Activated CD4-positive, alpha-beta T cell treated with anti-CD3 and anti-CD28 coated beads, Interleukin-2, Interleukin-4, amounts not matched to agents 100 ng/mL and 50 ng/mL, durations not matched to agents 16 hours and 8 hours (primary cell): ENCODE results near the gene VPS8.
"Not testable (repeated sequence)": the region's sequence is repeated elsewhere in the genome, so short reads cannot be mapped to it uniquely, and the experiment has no call there.

ENCODE experiments used
- DNase-seq: peaks from one replicate; pipeline ENCODE4 v3.0.0-alpha.2; 2020; ENCODE audit warnings: low spot score

Gene VPS8

GRCh38 chr3:184985586-184985985, 173.6 kb downstream of the VPS8 start:
- DNase-seq: no peak

GRCh38 chr3:184986366-184986889, 174.5 kb downstream of the VPS8 start:
- DNase-seq: no peak

DNA sequence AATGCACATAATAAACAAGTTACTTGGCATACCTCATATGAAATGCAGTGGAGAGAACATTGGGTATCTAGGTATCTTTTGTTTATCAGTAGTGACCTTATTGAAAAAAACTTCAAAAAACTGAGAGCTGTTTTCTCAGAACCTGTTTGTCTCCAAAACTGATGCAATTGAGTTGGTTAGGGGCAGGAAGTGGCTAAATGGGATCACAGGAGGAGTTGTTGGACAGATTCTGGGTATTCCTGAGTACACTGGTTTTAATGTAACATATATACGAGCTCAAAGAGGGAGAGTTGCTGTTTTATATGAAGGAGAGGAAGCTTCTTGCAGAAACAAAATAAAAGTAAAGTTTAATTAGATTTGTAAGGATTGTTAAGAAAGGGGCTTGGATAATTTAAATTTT, 181.4 kb downstream of the VPS8 start:
- DNase-seq: no peak

DNA sequence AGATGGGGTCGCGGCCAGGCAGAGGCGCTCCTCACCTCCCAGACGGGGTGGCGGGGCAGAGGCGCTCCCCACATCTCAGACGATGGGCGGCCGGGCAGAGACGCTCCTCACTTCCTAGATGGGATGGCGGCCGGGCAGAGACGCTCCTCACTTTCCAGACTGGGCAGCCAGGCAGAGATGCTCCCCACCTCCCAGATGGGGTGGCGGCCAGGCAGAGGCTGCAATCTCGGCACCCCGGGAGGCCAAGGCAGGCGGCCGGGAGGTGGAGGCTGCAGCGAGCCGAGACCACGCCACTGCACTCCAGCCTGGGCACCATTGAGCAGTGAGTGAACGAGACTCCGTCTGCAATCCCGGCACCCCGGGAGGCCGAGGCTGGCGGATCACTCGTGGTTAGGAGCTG, 191.9 kb downstream of the VPS8 start:
- DNase-seq: not testable (repeated sequence)

DNA sequence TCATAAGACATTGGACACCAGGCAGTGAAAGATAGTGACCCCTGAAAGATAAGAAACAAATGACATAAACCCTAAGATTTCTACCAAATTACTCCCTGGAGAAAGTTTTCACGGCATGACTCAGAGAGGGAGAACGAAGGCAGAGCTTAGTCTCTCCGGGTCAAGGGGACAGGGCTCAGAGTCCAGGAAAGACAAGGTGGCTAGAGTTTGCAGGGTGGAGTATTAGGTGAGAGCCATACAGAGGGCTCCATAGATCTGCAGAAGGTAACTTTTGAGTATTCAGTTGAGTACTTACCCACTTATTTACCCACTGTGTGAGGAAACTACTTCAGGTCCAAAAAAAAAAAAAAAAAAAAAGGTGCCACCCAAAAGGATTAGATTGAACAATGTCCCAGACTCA, 197.7 kb downstream of the VPS8 start:
- DNase-seq: no peak

DNA sequence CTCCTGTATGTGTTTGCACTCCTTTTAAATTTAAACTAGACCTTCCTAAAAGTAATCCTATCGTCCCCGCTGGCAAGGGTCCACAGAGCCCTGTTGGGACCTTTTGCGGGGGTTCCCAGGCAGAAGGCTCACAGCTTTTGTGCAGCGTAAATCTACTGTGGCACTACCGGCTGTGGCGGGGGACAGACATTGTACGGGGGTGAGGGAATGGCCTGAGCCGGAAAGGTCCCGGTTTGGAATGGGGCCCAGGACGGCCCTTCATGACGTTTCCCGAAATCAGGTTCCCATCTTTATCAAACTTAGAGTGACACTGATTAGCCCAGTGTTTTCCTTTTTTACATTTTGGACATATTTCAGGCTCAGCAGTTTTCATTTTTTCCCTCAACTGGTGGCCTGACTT, 205.6 kb downstream of the VPS8 start:
- not testable (repeated sequence) for DNase-seq

- DNase-seq: not testable (repeated sequence)
These were observed 206.0 kb downstream of the VPS8 start for GRCh38 chr3:185017996-185018395.

DNA sequence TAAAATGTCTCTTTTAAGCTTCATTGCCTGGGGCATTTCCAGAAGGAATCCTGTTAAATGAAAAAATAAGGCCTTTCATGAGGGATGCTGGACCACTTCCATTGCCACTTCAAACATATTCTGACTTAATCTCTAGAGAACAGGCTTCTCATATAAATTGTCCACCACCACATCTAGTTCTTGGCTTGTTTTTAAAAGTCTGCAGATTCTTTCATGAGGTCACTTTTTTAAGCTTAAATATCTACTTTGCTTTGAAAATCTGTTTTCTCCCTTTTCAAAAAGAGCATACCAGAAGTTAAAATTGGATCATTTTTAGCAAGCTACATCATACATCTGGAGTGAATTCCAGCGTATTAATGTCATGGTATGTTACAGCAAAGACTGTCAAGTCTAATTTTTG, 209.3 kb downstream of the VPS8 start:
- no peak for DNase-seq

GRCh38 chr3:185024406-185024805, 212.4 kb downstream of the VPS8 start:
- DNase-seq: no peak

GRCh38 chr3:185024966-185025365, 213.0 kb downstream of the VPS8 start:
- DNase-seq: no peak

GRCh38 chr3:185028121-185028520, 216.2 kb downstream of the VPS8 start:
- DNase-seq: no peak

DNA sequence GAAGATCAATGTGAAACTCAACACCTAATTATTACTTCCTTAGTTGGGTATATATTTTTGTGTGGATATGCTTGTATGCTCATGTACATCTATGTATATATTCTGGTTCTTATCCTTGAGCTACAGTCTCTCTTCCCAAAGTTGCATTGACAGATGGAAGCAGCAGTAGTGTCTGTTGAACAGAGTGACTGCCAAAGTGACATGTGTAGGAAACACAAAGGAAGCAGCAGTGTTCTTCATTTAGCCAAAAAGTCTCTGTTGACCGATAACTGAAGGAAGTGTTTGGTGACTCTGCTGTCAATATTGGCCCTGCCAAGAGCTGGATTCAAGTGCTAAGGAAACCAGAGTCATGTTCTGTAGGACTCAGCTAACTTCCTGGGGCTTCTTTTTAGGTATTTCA, 217.1 kb downstream of the VPS8 start:
- no peak for DNase-seq

GRCh38 chr3:185030399-185030798, 218.4 kb downstream of the VPS8 start:
- DNase-seq: no peak

DNA sequence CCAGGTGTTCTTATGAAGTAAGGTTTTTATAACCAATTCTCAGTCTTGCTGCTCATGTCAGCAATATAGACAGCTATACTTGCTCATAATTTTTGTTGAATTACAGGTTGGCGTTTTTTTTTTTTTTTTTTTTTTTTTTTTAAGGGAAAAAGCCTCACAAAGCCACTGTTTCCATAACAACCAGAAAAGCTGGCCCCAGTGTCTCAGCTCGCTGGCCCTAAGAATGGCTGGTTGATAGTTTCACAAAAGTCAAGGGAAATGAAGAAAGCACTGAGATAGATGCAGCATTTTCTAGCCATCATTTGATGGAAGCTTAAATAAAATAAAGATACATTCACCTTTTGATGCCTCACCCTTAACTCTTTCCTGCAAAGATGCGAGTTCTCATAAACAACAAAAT, 219.0 kb downstream of the VPS8 start:
- DNase-seq: no peak

DNA sequence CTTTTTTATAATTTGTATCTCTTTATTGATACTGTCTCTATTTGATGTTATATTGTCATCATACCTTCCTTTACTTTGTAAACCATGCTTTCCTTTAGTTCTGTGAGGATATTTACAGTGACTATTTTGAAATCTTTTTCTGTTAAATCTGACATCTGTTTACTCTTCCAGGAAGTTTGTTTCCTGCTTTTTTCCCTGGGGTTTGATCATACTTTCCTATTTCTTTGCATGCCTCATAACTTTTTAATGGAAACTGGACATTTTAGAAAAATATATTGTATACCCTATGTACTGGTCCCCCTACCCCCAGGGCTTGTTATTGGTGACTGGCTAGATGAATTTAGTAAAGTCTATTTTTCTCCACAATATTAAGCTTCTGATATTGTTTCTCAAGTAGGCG, 225.8 kb downstream of the VPS8 start:
- no peak for DNase-seq

GRCh38 chr3:185040425-185040824, 228.5 kb downstream of the VPS8 start:
- no peak for DNase-seq

DNA sequence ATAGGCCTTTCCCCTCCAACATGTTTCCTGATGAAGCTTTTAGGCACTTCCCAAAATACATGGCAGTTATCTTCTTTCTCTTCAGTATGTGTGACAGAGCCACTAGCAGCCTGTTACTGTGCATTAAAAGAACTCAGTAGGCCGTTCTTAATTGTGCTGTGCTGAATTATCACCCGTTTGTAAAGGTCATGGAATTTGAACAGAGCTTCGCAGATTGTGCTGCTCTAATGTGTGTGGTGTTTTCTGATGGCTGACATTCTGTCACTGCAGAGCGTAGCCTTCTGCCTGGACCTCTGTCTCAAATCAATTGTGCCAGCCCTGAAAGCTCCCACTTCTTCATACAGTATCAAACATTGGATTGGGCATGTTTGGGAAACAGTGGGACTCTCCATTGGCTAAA, 229.6 kb downstream of the VPS8 start:
- DNase-seq: no peak

DNA sequence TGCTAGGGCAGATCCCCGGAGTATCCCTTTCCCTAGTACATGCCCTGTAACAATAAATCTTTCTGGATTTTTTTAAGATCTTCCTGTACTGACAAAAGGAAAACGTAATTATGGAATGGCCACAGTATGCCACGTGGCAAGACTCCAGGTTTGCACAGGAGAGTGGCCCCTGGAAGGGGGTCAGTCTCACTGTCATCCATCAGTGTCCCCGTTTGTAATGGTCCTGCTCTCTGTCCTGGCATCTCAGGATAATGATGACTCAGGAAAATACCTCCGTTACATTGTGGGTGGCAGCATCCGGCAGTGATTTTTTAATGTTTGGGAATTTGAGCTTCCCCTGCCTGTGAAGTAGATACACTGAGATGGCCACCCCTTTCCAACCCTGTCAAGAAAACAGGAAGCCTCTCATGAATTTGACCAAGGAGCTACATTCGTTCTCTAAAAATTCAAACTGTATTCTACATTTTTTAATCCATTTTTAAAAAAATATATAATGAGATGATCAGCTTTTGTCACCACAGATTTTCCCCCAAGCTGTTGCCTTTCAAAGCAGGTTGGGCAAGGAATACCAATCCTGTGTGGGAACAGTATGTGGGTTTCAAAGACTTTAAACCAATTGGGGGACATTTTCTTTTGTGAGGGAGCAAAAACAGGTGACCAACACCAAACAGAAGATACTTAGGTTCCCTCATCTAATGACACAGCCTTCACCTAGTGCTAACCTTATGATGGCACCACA, 230.5 kb downstream of the VPS8 start:
- no peak for DNase-seq

- no peak for DNase-seq
These were observed 234.2 kb downstream of the VPS8 start for GRCh38 chr3:185046164-185046515.

DNA sequence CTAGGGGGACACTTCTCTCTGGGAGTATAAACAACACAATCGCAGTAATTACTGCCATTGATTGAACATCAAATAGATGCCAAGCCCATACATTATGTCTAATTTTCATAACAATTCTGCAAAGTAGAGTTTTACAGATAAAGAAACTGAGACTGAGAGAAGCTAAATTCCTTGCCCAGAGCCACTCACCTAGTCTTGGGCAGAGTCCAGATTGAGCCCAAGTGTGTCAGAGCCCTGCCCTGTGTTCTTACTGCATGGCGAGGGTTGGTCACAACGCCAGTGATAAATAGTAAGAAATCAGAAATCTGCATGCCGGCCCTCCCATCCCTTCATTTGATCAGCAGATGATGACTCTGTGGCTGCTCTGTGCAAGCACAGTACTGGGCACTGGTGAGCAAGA, 234.6 kb downstream of the VPS8 start:
- DNase-seq: no peak

DNA sequence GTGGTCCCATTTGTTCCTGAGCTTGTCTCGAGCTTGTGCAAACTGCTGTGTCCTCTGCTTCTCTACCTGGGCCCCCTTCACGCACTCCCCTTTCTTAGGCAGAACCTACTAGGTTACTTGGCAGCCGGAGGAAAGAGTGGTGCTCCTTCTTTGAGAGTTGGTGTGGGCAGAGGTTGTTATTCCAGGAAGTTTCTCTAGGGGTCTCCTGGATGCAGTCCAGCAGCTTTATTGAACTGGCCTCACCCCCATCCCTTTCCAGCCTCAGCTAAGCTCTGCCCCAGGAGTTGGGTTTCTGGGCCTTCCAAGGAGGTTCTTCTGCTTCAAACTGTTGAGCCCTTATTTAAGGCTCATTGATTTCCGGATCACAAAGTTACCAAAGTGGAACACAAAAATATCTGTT, 237.7 kb downstream of the VPS8 start:
- DNase-seq: no peak

- DNase-seq: no peak
These were observed 239.8 kb downstream of the VPS8 start for GRCh38 chr3:185051801-185052200.

- DNase-seq: no peak
These were observed 240.7 kb downstream of the VPS8 start for GRCh38 chr3:185052631-185053030.

- no peak for DNase-seq
These were observed 244.9 kb downstream of the VPS8 start for GRCh38 chr3:185056908-185057307.
